Activated gamma-delta T cell treated with anti-CD3 and anti-CD28 coated beads, Interleukin-2, amount 50 U/mL, for 16 hours (primary cell): Measurements from ENCODE around the gene PTPRQ.
"Not testable (repeated sequence)": the region's sequence is repeated elsewhere in the genome, so short reads cannot be mapped to it uniquely, and the experiment has no call there.

Experiments used
- DNase-seq: peaks from one replicate; pipeline ENCODE4 v3.0.0-alpha.2; 2020; ENCODE audit warnings: low read depth

The PTPRQ gene, protein sequence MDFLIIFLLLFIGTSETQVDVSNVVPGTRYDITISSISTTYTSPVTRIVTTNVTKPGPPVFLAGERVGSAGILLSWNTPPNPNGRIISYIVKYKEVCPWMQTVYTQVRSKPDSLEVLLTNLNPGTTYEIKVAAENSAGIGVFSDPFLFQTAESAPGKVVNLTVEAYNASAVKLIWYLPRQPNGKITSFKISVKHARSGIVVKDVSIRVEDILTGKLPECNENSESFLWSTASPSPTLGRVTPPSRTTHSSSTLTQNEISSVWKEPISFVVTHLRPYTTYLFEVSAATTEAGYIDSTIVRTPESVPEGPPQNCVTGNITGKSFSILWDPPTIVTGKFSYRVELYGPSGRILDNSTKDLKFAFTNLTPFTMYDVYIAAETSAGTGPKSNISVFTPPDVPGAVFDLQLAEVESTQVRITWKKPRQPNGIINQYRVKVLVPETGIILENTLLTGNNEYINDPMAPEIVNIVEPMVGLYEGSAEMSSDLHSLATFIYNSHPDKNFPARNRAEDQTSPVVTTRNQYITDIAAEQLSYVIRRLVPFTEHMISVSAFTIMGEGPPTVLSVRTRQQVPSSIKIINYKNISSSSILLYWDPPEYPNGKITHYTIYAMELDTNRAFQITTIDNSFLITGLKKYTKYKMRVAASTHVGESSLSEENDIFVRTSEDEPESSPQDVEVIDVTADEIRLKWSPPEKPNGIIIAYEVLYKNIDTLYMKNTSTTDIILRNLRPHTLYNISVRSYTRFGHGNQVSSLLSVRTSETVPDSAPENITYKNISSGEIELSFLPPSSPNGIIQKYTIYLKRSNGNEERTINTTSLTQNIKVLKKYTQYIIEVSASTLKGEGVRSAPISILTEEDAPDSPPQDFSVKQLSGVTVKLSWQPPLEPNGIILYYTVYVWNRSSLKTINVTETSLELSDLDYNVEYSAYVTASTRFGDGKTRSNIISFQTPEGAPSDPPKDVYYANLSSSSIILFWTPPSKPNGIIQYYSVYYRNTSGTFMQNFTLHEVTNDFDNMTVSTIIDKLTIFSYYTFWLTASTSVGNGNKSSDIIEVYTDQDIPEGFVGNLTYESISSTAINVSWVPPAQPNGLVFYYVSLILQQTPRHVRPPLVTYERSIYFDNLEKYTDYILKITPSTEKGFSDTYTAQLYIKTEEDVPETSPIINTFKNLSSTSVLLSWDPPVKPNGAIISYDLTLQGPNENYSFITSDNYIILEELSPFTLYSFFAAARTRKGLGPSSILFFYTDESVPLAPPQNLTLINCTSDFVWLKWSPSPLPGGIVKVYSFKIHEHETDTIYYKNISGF (N-terminal part only)

DNA sequence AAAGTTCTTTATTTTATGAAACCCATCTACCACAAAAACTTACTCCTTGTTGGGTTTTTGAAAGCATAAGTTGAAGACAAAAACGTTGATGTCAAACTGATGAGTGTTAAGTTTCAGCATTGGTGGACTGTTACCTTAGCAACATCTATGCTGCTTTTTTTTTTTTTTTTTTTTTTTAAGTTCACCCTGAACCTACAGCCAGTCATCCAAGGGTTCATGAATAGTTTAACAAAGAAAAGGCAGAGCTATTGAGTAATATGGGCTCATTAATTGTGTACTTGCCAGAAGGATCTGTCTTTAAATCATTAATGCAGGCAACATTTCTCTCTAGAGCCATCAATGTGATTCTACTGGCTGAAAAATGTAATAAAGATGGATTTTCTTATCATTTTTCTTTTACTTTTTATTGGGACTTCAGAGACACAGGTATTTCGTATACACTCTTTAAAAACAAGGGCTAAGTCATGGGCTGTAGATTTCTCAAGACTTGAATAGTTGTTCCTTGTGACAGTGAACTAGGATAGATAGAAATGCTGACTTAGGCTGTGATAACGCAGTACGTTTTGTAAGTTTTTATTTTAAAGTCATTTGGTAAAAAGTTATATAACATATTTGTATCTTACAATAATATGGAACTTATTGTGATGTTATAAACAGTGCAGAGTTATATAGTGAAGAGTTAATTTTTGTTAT lies at the start of gene PTPRQ:
PTPRQ (plus strand) TSS at position 262 of the 693 bp plus-strand sequence; CDS start at position 373, 111 bp downstream.
- DNase-seq, result no peak

DNA sequence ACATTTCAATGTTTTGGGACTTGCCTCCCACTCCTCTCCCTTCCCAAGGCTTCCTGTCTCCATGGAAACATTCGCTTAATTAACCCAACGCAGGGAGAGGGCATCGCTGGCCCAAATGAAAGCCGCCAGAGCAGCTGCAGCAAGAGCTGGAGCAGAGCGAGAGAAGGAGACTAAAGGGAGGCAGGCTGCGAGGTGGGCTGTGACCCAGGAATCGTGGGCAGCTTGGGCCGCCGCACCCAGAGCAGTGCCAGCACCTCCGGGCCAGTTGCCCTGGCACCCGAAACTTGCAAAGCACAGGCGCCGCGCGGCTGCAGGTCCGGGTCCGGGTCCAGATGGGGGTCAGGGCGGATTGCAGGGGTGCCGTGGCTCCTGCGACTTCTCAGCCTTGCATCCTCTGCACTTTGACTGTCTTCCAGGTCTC lies 43.5 kb upstream of the PTPRQ start:
- DNase-seq, result no peak

DNA sequence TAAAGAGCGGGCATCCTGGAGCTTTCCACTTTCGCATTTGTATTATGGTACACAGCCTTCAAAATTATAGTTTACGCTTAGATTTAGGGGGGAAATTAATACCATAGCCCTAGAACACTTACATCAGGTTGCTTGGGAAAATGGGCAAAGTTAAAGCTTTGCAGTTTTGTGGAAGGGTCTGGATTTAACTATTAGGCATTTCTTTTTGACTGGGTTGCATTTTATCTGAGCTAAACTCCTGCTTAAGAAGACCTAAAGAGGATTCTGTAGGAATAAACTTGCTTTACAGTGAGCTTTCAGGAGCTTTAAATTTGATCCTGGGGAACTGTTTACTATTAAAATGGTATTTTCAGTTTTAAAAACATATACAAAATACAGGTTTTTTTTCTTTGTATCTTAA lies 42.8 kb upstream of the PTPRQ start:
- DNase-seq, result no peak

DNA sequence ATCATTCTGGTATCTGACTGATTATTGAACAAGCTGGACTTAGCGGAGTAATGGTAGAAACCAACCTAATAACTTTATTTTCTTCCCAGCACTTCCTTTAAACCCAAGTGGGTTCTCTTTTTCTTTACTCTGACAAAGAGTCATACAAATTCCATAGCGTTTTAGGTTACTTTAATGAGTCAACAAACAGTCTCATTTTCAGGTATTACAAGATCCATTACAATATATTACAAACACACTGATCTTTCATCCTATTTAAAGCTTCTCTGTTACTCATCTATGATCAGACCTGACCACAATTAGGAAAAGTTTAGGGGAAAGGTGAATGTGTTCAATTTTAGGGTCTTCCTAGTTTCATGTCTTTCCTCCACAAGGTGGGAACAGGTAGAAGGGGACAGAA lies 39.4 kb upstream of the PTPRQ start:
- no peak for DNase-seq

DNA sequence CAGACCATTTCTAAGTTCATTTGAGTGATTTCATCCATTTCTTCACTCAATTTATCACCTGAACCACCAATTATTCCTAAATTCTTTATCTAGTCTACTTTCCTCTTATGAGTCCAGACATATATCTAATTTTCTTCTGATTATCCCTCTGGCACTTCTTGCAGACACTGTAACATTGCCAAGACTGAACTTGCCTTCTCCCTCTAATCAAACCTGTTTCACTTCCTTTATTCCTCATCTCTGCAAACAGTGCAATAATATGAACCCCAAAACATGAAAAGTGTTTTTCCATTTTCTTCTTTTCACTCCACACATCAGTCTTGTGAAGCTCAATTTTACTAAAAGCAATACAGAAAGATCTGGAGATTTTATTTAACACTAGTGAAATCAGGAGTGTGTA lies 37.8 kb upstream of the PTPRQ start:
- no peak for DNase-seq

DNA sequence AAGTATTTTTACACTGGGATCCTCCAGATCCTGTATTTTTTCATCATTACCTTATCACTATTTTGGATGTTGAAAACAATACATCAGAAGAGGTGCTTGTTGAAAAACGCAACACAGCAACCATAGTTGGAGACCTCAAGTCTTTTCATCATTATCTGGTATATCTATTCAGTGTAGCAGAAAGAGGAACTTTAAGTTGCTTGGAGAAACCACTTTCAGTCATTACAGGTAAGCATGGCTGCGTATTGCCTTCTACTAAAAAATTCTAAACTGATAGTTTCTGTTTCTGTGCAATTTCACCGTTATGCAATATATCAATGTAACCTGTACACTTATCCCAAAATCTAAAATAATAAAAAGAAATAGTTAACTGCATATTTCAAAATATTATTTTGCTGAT lies 32.2 kb upstream of the PTPRQ start:
- DNase-seq, result no peak

DNA sequence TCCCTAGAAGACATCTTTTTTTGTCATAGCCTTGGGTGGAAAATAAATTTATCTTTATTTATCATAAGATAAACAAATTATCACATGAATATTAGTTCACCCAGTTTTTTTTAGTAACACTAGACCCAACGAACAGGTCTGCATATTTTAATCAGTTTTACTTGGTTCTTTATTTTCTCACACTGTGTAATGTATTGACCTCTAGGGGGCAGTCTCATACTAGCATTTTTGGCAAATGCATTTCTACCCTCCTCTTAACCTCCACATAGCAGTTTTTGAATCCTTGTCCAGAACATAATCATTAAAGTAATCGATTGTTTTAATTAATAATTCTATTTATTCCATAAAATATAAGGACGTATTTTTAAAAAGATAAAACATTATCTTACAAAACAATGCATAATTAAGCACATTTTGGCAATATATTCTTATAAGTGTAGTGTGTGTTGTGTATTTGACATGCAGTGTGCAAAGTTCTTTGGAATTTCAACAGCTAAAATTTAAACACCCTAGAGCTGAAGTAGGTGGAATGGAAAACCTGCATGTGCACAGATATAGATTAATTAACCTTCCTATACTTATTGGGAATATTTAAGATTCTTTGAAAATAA lies 31.6 kb upstream of the PTPRQ start:
- no peak for DNase-seq

DNA sequence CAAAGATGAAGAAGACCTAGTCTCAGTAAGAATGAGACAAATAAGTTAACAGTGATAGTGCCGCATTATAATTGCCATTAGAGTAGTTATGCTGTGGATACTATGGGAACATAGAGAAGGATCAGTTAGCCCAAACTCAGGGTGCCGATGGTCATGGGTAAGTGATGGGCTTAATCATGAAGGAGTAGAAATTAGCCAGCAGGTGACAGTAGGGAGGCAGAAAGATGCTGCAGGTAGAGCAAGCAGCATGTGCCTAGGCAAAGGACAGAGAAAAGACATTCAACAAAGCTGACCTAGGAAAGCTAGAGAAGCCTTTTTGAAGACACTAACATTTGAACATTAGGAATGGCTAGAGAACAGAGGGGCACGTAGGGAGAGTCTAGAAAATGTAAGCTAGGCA lies 30.6 kb upstream of the PTPRQ start:
- no peak for DNase-seq

DNA sequence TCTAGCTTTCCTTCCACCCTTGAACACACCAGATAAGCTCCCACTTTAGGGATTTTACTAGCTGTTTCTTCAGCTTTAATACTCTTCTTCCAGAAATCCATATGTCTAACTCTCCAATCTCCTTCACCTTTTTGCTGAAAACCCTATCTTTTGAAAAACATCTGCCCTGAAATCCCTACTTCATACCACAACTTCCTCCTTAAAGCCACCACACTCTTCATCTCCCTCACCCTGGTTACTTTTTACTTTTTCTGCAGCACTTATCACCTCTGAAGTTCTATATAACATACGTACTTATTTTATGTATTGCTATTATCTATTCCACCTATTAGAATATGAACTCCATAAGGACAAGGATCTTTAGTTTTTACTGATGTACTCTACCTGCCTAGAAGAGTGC lies 28.6 kb upstream of the PTPRQ start:
- no peak for DNase-seq

DNA sequence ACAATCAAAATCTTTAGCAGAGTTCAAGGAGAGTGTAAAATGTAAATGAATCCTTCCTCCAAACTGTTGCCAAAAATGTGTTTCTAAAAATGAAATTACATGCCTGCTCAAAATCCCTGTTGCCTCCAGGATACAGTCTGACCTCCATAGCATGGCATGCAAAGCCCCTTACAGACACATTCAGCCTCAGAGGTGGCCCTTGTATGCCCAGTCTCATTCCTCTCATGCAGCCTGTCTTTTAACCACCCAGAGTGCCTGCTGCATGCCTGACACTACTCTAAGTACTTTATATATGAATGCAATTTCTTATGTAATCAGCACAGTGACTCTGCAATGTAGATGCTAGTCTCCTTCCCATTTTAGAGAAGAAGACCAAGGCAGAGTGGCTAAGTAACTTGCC lies 24.4 kb upstream of the PTPRQ start:
- DNase-seq, result no peak

DNA sequence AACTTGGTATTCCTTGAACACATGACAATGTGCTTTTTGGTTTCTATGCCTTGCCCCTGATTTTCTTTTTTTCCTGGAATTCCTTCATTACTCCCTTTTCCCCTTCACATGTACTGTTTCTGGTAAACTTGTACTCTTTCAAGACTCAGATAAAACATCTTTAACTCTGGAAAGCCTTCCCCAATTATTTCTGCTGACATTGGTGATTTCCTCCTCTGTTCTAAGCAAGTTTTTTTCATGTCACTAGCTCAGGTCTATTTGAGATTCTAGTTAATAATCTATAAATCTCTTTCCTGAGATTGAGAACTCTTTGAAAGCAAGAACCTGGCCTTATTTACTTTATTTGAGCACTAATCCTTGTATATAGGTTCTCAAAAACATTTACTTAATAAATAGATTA lies 24.0 kb upstream of the PTPRQ start:
- DNase-seq, result no peak

DNA sequence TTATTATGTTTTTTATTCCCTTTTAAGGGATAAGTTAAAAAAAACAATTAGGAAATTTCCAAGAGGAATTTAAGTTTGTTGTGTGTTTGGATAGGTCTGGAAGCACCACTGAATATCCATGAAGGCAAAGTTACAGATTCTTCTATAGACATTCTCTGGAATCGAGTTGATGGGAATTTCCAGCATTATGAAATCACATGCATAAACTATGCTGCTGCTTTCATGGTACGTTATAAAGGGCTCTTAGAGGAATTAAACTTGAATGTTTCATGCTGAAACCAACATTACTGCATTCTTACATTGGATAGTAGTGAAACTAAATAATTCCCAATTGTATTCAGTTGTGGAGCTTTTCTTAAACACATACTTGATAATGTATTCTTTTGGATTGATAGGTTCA lies 21.5 kb upstream of the PTPRQ start:
- no peak for DNase-seq

DNA sequence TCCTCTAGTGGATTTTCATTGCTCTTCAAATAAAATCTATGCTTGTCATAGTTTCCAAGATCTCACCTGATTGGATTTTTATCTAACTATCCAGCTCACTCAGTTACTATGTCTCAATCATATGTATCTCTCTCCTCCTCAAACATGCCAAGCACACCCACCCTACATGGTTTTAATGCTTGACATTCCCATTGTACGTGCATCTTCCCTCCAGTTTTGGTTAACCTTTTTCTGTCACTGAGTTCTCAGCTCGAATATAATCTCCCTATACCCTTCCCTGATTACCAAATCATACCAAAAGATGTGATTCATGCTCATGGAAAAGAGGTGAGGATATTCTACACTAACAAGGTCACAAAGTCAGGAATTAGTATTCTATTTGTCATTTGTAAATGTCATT lies 12.0 kb upstream of the PTPRQ start:
- no peak for DNase-seq

DNA sequence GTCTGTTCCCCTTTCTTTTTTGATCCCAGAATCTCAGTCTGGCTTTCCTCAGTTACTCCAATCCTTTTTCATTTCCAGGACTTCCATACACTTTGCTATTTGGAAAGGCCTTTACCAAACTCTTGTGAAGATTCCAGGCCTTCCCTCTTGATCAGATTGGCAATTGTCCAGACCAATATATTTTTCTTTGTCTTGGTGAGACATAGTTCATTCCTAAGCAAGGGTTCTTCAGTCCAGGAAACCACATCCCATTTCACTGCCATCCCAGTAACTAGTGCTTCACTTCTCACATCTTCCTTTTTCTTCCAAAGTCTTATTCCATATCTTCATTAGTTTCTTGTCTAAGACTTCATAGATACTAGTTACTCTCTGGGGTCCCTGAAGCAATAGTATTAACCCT lies 2.1 kb upstream of the PTPRQ start:
- DNase-seq, result no peak

DNA sequence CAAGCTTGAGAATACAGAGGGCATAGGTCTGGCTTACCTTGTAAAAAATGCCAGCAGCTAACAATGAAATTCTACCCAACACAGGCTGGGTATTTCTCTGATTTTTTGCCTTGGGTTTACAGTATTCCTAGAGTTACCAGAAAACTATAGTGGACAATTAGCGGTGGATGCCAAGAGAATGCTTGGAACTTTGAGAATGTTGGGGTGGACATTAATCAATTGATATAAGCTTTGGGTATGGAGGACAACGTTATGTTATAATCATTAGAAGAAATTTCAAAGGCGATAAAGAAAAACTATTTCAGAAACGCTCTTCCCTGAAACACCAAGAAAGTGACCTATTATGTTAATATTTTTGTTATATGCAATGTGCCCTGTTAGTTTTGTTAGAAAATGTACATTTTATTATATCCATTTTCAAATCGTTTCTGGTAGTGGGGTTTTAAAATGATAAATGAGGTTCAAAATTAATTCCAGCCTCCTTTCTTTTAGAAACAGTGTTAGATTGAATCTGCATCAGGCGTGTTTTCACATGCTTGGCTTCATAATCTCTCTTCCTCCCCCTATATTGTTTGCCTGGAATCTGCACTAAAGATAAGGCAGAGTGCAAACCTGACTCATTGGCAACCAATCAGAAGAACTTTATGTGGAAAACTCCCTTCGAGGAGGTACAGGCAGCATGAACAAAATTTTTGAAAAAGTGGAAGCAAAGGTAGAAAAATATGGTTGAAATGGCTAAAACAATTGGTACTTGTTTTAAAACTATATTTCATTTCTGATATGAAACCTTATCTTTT lies 1.4 kb upstream of the PTPRQ start:
- DNase-seq, result no peak

DNA sequence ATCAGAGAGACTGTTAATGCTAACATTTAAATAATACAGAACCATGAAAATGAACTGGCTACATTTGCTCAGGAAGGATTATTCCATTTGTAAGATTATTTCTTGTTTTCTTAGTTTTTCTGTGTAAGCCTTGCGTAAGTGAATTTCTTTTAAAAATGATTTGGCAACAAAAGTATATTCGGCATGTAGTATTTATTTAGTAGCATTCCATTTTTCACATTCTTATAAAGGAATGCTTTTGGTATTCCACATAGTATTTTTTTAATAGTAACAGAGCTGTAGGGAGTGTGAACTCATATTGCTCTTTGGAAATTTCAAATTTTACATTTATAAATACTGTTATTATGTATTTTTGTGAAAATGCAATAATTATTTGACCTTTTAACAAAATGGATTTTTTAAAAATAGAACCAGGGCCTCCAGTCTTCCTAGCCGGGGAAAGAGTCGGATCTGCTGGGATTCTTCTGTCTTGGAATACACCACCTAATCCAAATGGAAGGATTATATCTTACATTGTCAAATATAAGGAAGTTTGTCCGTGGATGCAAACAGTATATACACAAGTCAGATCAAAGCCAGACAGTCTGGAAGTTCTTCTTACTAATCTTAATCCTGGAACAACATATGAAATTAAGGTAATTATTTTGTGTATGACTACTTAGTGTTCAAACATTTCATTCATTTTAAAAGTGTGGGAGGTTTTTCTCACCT lies 1.2 kb downstream of the PTPRQ start:
- no peak for DNase-seq

DNA sequence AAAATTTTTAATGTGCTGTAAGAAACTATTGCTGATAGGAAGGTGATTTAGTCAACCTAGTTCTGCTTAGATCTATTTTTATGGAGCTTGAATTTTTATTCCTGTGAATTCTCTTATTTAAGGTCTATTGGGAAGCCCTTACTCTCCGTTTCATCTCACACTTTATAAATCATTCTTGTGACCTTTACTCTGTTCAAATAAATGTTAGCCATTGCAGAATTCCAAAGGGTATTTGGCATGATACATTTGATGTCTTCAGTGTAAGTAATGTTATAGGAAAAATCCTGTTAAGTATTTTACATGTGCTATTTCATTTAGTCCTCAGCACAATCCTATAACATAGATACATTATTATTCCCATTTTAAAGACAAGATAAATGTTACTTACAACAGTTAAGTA lies 12.5 kb downstream of the PTPRQ start:
- no peak for DNase-seq

DNA sequence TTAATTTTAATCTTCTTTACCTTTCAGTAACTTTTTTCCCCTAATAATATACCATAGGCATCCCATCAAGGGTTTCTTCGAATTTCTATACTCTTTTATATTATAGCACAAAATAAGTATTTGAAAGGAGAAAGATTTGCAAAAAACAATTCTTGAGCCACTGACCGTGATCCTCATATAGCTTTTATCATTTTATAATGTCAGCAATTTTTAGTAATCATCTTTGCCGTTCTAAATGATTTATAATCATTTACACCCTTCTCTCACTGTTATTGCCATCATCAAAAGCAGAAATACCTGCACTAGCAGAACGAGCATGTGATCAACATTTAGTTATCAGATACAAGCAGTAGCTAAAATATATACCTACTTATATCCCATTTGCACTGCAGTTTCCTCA lies 16.9 kb downstream of the PTPRQ start:
- DNase-seq, result no peak

DNA sequence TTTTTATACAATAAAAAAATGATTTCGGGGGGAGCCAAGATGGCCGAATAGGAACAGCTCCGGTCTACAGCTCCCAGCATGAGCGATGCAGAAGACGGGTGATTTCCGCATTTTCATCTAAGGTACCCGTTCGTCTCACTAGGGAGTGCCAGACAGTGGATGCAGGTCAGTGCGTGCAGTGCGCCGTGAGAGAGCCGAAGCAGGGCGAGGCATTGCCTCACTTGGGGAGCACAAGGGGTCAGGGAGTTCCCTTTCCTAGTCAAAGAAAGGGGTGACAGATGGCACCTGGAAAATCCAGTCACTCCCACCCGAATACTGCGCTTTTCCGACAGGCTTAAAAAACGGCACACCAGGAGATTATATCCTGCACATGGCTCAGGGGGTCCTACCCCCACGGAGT lies 17.8 kb downstream of the PTPRQ start:
- not testable (repeated sequence) for DNase-seq

DNA sequence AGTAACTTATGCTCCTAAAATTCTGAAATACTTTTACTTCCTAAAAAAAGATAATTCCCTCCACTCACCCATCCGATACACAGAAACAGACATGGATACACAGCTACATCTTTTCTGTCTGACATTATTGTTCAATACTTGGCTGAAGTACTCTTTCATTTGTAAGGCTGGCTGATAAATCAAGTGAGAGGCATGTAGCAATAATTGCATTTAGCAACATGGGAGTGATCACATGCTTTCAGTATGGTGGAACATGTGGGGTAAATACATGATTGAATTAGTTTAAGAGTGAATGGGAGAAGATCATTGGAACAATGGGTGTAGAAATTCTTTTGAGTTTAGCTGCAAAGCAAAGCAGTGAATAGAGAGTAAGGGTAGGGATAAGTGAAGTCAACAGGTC lies 25.6 kb downstream of the PTPRQ start:
- DNase-seq, result no peak
